Fibroblast of villous mesenchyme (primary cell): ENCODE data around the gene ZNF536. TPM values are rescaled to one million over a fixed set of nuclear protein-coding genes. Genes with fewer than 3 reads are reported as not detected.
"Not testable (repeated sequence)": the region's sequence is repeated elsewhere in the genome, so short reads cannot be mapped to it uniquely, and the experiment has no call there.

ENCODE experiments used
- DNase-seq: peaks from one replicate; pipeline ENCODE4 v3.0.0-alpha.2; 2010; ENCODE audit warnings: low read depth
- H3K4me3 ChIP-seq: 2 replicates; pipeline ENCODE4 v1.5.1; 2011; ENCODE audit warnings: low read depth, mild to moderate bottlenecking, low read length
- CTCF ChIP-seq: IDR thresholded peaks from 2 replicates; pipeline ENCODE4 v1.5.1; 2012; ENCODE audit warnings: low read depth, mild to moderate bottlenecking, low read length; ENCODE audit not compliant: insufficient read depth
- total RNA-seq: library from RNA; depleted of rRNA; stranded (reverse); fragments of >200 nt; gene quantifications from 2 replicates; pipeline ENCODE4 v1.2.3, GENCODE V29; 2012

Gene ZNF536
- total RNA-seq, 1 donor, result not detected

- DNase-seq, result no peak
- TF ChIP-seq CTCF, result no peak
- H3K4me3 ChIP-seq, result no peak overlapping the region
Measured at GRCh38 chr19:30487178-30487577, 115.0 kb downstream of the ZNF536 start.

GRCh38 chr19:30488191-30488590, 116.0 kb downstream of the ZNF536 start:
- H3K4me3 ChIP-seq, result no peak overlapping the region
- no peak for TF ChIP-seq CTCF
- no peak for DNase-seq

GRCh38 chr19:30490760-30491159, 118.6 kb downstream of the ZNF536 start:
- no peak for DNase-seq

GRCh38 chr19:30492586-30493270, 120.5 kb downstream of the ZNF536 start:
- TF ChIP-seq CTCF, result no peak
- no peak for DNase-seq
- H3K4me3 ChIP-seq, result no peak overlapping the region

More at GRCh38 chr19:30490760-30491159, 118.6 kb downstream of the ZNF536 start:
- TF ChIP-seq CTCF, result no peak
- H3K4me3 ChIP-seq, result no peak overlapping the region

GRCh38 chr19:30497034-30497433, 124.8 kb downstream of the ZNF536 start:
- DNase-seq, result no peak
- H3K4me3 ChIP-seq, result no peak overlapping the region
- TF ChIP-seq CTCF, result no peak

- not testable (repeated sequence) for H3K4me3 ChIP-seq
Measured at GRCh38 chr19:30498085-30498484, 125.9 kb downstream of the ZNF536 start.

GRCh38 chr19:30498707-30499106, 126.5 kb downstream of the ZNF536 start:
- no peak overlapping the region for H3K4me3 ChIP-seq
- DNase-seq, result no peak
- TF ChIP-seq CTCF, result no peak

More at GRCh38 chr19:30498085-30498484, 125.9 kb downstream of the ZNF536 start:
- not testable (repeated sequence) for DNase-seq
